Gastroesophageal sphincter (tissue), 4 donors: Measurements from ENCODE around the gene NAT8. TPM values are rescaled to one million over a fixed set of nuclear protein-coding genes. Genes with fewer than 3 reads are reported as not detected.
A peak's percentile ranks its signal among the peaks of the same experiment; 100 is the strongest.
"Not testable (repeated sequence)": the region's sequence is repeated elsewhere in the genome, so short reads cannot be mapped to it uniquely, and the experiment has no call there.

Source experiments
- ATAC-seq: fragments of 150-250 bp; one replicate; pipeline ENCODE4 v1.9.1; 2016; ENCODE audit warnings: mild to moderate bottlenecking, moderate library complexity
- H3K27ac ChIP-seq, 4 donors: fragments of 200-600 bp; sonication (generic) in 3 of 4; 1 replicate in 3 of 4; 2 replicates in 1 of 4; pipeline ENCODE4 v1.5.1; 2016 to 2019
- H3K27me3 ChIP-seq: fragments of 200-600 bp; sonication (generic); one replicate; pipeline ENCODE4 v1.5.1; 2019
- H3K36me3 ChIP-seq, 2 donors: fragments of 200-600 bp; sonication (generic); one replicate each; pipeline ENCODE4 v1.5.1; 2019; ENCODE audit warnings: control low read depth in 1 of 2
- H3K4me1 ChIP-seq, 3 donors: fragments of 200-600 bp; sonication (generic); 1 replicate in 2 of 3; 2 replicates in 1 of 3; pipeline ENCODE4 v1.5.1; 2016 to 2019; ENCODE audit warnings: control low read depth in 2 of 3
- H3K4me3 ChIP-seq, 2 donors: fragments of 200-600 bp; sonication (generic); one replicate each; pipeline ENCODE4 v1.5.1; 2019; ENCODE audit warnings: mild to moderate bottlenecking in 1 of 2, moderate library complexity in 1 of 2
- H3K9me3 ChIP-seq, 3 donors: fragments of 200-600 bp; sonication (generic); one replicate each; pipeline ENCODE4 v1.5.1; 2017 to 2019; ENCODE audit warnings: control low read depth in 2 of 3
- CTCF ChIP-seq, 4 experiments: fragments of 200-600 bp in 2 of 4; fragments of 450-650 bp in 2 of 4; sonication (generic) in 1 of 4; IDR thresholded peaks; one replicate each; pipeline ENCODE4 v1.5.1; 2017 to 2019; ENCODE audit warnings: antibody characterized with exemption in 4 of 4, mild to moderate bottlenecking in 2 of 4, moderate library complexity in 2 of 4
- EP300 ChIP-seq: sonication (generic); formaldehyde crosslinking; IDR thresholded peaks from one replicate; pipeline ENCODE4 v1.6.1; 2017; ENCODE audit warnings: antibody characterized with exemption, mild to moderate bottlenecking
- POLR2A ChIP-seq, 2 donors: fragments of 450-650 bp; IDR thresholded peaks; one replicate each; pipeline ENCODE4 v1.6.1; 2017; ENCODE audit warnings: antibody characterized with exemption in 2 of 2, mild to moderate bottlenecking in 2 of 2, moderate library complexity in 1 of 2
- POLR2AphosphoS5 ChIP-seq: sonication (generic); formaldehyde crosslinking; IDR thresholded peaks from one replicate; pipeline ENCODE4 v1.6.1; 2017; ENCODE audit warnings: antibody characterized with exemption
- WGBS, 2 donors: methylation state at CpG; one replicate each; pipeline ENCODE4 v1.1.5; 2018; ENCODE audit warnings: low coverage in 1 of 2; 5-methylcytosine and 5-hydroxymethylcytosine counted together
- total RNA-seq, 4 donors: library from RNA; depleted of rRNA; stranded (reverse); fragments of >200 nt; gene quantifications; one replicate each; pipeline ENCODE4 v1.1.0, GENCODE V29; 2016

Gene NAT8
- total RNA-seq: not detected

GRCh38 chr2:73642338-73643018, at the start of gene NAT8:
TSS of gene NAT8 (minus strand) at chr2:73642422. CDS start at chr2:73641628, 794 bp downstream.
- TF ChIP-seq POLR2AphosphoS5: no peak
- TF ChIP-seq POLR2A (IDR thresholded peaks at IDR 0.05): no peak
- TF ChIP-seq EP300: no peak
- TF ChIP-seq CTCF (IDR thresholded peaks at IDR 0.05): no peak
- WGBS, 2 donors: 54% methylated on average over 6 of the region's 13 CpGs; no CpG with 5 or more reads in 1 of the 2 donors
- Histone ChIP-seq H3K4me1 (no peaks in the 10 kb centered on the region), H3K27me3 (no peaks in the 10 kb centered on the region), H3K36me3 (no peaks in the 10 kb centered on the region), H3K4me3 (no peak within 1 kb of the TSS), H3K27ac (no peak within 1 kb of the TSS), H3K9me3 (no peaks in the 10 kb centered on the region)
- ATAC-seq: no peak

- H3K9me3 ChIP-seq, ATAC-seq, H3K36me3 ChIP-seq, H3K27me3 ChIP-seq, H3K27ac ChIP-seq, H3K4me1 ChIP-seq, H3K4me3 ChIP-seq: not testable (repeated sequence)
- TF ChIP-seq CTCF (IDR thresholded peaks at IDR 0.05): peak in 2 of 4 experiments; percentile 6 to 47
- 40 to 66% methylated on average over 1 to 4 of the region's 4 CpGs for WGBS, 2 donors
Measured at GRCh38 chr2:73690372-73691088, 48.3 kb upstream of the NAT8 start.

GRCh38 chr2:73688494-73688893, 46.3 kb upstream of the NAT8 start:
- not testable (repeated sequence) for H3K9me3 ChIP-seq, H3K27ac ChIP-seq, H3K36me3 ChIP-seq, ATAC-seq, H3K4me1 ChIP-seq, H3K4me3 ChIP-seq, H3K27me3 ChIP-seq
- 60 to 97% methylated on average over 1 to 5 of the region's 5 CpGs for WGBS, 2 donors

- H3K27ac ChIP-seq: no peak overlapping the region
- TF ChIP-seq POLR2A (IDR thresholded peaks at IDR 0.05) (no peak), CTCF (IDR thresholded peaks at IDR 0.05) (no peak), POLR2AphosphoS5 (no peak), EP300 (no peak)
- H3K4me3 ChIP-seq: no peak overlapping the region
- no peaks in the 10 kb centered on the region for H3K27me3 ChIP-seq
- no peak for ATAC-seq
- no peaks in the 10 kb centered on the region for H3K4me1 ChIP-seq
- no peaks in the 10 kb centered on the region for H3K9me3 ChIP-seq
- H3K36me3 ChIP-seq: no peaks in the 10 kb centered on the region
- WGBS, 2 donors: 86 to 97% methylated on average over 2 to 3 of the region's 4 CpGs
Measured at GRCh38 chr2:73685764-73686438, 43.7 kb upstream of the NAT8 start.

- ATAC-seq, H3K27ac ChIP-seq, H3K27me3 ChIP-seq, H3K36me3 ChIP-seq, H3K9me3 ChIP-seq, H3K4me3 ChIP-seq, H3K4me1 ChIP-seq: not testable (repeated sequence)
- 32 to 39% methylated on average over 6 to 9 of the region's 9 CpGs for WGBS, 2 donors
Measured at GRCh38 chr2:73684905-73685304, 42.7 kb upstream of the NAT8 start.

GRCh38 chr2:73684325-73684724, 42.1 kb upstream of the NAT8 start:
- not testable (repeated sequence) for H3K36me3 ChIP-seq, H3K9me3 ChIP-seq, H3K4me1 ChIP-seq, H3K4me3 ChIP-seq, H3K27ac ChIP-seq, H3K27me3 ChIP-seq, ATAC-seq
- 100% methylated on average over 1 of the region's 1 CpG; no CpG with 5 or more reads in 1 of the 2 donors for WGBS, 2 donors
